GM19328 (cell line): ENCODE measurements around the gene KCNJ14.

ENCODE experiments used
- ATAC-seq: cut with Tn5 transposase; IDR thresholded peaks from one replicate; pipeline ENCODE4 v1.9.1; 2021; ENCODE audit warnings: mild to moderate bottlenecking, moderate library complexity; ENCODE audit not compliant: unreplicated experiment

KCNJ14 gene

GRCh38 chr19:48469934-48470680, 14.7 kb downstream of the KCNJ14 start:
- ATAC-seq: no peak

GRCh38 chr19:48470856-48471255, 15.5 kb downstream of the KCNJ14 start:
- no peak for ATAC-seq

GRCh38 chr19:48471836-48472235, 16.5 kb downstream of the KCNJ14 start:
- no peak for ATAC-seq

GRCh38 chr19:48473161-48473966, 18.0 kb downstream of the KCNJ14 start:
- ATAC-seq: no peak

GRCh38 chr19:48474084-48474592, 18.8 kb downstream of the KCNJ14 start:
- no peak for ATAC-seq

GRCh38 chr19:48475369-48476068, 20.1 kb downstream of the KCNJ14 start:
- ATAC-seq: no peak

GRCh38 chr19:48476176-48476575, 20.8 kb downstream of the KCNJ14 start:
- no peak for ATAC-seq

GRCh38 chr19:48477067-48477685, 21.8 kb downstream of the KCNJ14 start:
- no peak for ATAC-seq

GRCh38 chr19:48477698-48478338, 22.4 kb downstream of the KCNJ14 start:
- no peak for ATAC-seq

- ATAC-seq: no peak
These were observed 23.2 kb downstream of the KCNJ14 start for GRCh38 chr19:48478339-48479256.

GRCh38 chr19:48479686-48480085, 24.3 kb downstream of the KCNJ14 start:
- ATAC-seq: no peak

GRCh38 chr19:48480183-48480557, 24.8 kb downstream of the KCNJ14 start:
- no peak for ATAC-seq

GRCh38 chr19:48480558-48481500, 25.5 kb downstream of the KCNJ14 start:
- no peak for ATAC-seq

- ATAC-seq: no peak
These were observed 26.7 kb downstream of the KCNJ14 start for GRCh38 chr19:48481846-48482639.

GRCh38 chr19:48483301-48483700, 27.9 kb downstream of the KCNJ14 start:
- ATAC-seq: no peak

- no peak for ATAC-seq
These were observed 29.0 kb downstream of the KCNJ14 start for GRCh38 chr19:48484247-48484893.
